ENCODE data around the gene ZMPSTE24.
"Not testable (repeated sequence)": the region's sequence is repeated elsewhere in the genome, so short reads cannot be mapped to it uniquely, and the experiment has no call there.

The ZMPSTE24 gene

GRCh38 chr1:40257688-40258444 is at the start of gene ZMPSTE24:
Gene ZMPSTE24 (plus strand): TSS chr1:40258236. CDS start chr1:40258272, 36 bp downstream.
- peak within 1 kb of the TSS; percentile 97 to 98 (median 97) for H3K4me3 Mint-ChIP-seq
- H3K27ac Mint-ChIP-seq = peak within 1 kb of the TSS; percentile 98 to 99 (median 98)
- peaks cover 22% of the 10 kb centered on the region for H3K36me3 Mint-ChIP-seq (ENCODE audit: low read depth)
- no peaks in the 10 kb centered on the region for H3K9me3 Mint-ChIP-seq
- H3K27me3 Mint-ChIP-seq (ENCODE audit: low read depth) = no peaks in the 10 kb centered on the region
- no peak for TF ChIP-seq CTCF (IDR thresholded peaks at IDR 0.05; ENCODE audit: unreplicated experiment in 3 of 3)
- peaks cover 22% of the 10 kb centered on the region for H3K4me1 Mint-ChIP-seq

GRCh38 chr1:40210511-40211204 is 47.4 kb upstream of the ZMPSTE24 start:
- H3K4me1 Mint-ChIP-seq = no peaks in the 10 kb centered on the region
- no peak for TF ChIP-seq CTCF (IDR thresholded peaks at IDR 0.05; ENCODE audit: unreplicated experiment in 3 of 3)

GRCh38 chr1:40218333-40218732 is 39.7 kb upstream of the ZMPSTE24 start:
- no peaks in the 10 kb centered on the region for H3K4me1 Mint-ChIP-seq
- H3K9me3 Mint-ChIP-seq = no peaks in the 10 kb centered on the region
- no peaks in the 10 kb centered on the region for H3K27me3 Mint-ChIP-seq (ENCODE audit: low read depth)

More at GRCh38 chr1:40210511-40211204, 47.4 kb upstream of the ZMPSTE24 start:
- H3K4me3 Mint-ChIP-seq = no peak overlapping the region
- peaks cover 36% of the 10 kb centered on the region for H3K36me3 Mint-ChIP-seq (ENCODE audit: low read depth)
- H3K27me3 Mint-ChIP-seq (ENCODE audit: low read depth) = no peaks in the 10 kb centered on the region
- no peak overlapping the region for H3K27ac Mint-ChIP-seq
- H3K9me3 Mint-ChIP-seq = no peaks in the 10 kb centered on the region

GRCh38 chr1:40221471-40221905 is 36.5 kb upstream of the ZMPSTE24 start:
- H3K4me3 Mint-ChIP-seq; H3K27me3 Mint-ChIP-seq (ENCODE audit: low read depth); H3K9me3 Mint-ChIP-seq; H3K4me1 Mint-ChIP-seq; H3K27ac Mint-ChIP-seq: not testable (repeated sequence)
- peaks cover 24% of the 10 kb centered on the region for H3K36me3 Mint-ChIP-seq (ENCODE audit: low read depth)

More at GRCh38 chr1:40218333-40218732, 39.7 kb upstream of the ZMPSTE24 start:
- no peak for TF ChIP-seq CTCF (IDR thresholded peaks at IDR 0.05; ENCODE audit: unreplicated experiment in 3 of 3)
- Mint-ChIP-seq H3K36me3 (ENCODE audit: low read depth) (peaks cover 35% of the 10 kb centered on the region), H3K4me3 (no peak overlapping the region), H3K27ac (no peak overlapping the region)

GRCh38 chr1:40221977-40222772 is 35.9 kb upstream of the ZMPSTE24 start:
- Mint-ChIP-seq H3K27me3 (ENCODE audit: low read depth) (no peaks in the 10 kb centered on the region), H3K36me3 (ENCODE audit: low read depth) (peaks cover 21% of the 10 kb centered on the region), H3K9me3 (no peaks in the 10 kb centered on the region), H3K27ac (no peak overlapping the region), H3K4me3 (no peak overlapping the region), H3K4me1 (no peaks in the 10 kb centered on the region)
- TF ChIP-seq CTCF (IDR thresholded peaks at IDR 0.05; ENCODE audit: unreplicated experiment in 3 of 3) = no peak

- Mint-ChIP-seq H3K27ac (no peak overlapping the region), H3K27me3 (ENCODE audit: low read depth) (no peaks in the 10 kb centered on the region), H3K9me3 (no peaks in the 10 kb centered on the region), H3K36me3 (ENCODE audit: low read depth) (peaks cover 20% of the 10 kb centered on the region), H3K4me3 (no peak overlapping the region), H3K4me1 (no peaks in the 10 kb centered on the region)
- no peak for TF ChIP-seq CTCF (IDR thresholded peaks at IDR 0.05; ENCODE audit: unreplicated experiment in 3 of 3)
These were observed 34.0 kb upstream of the ZMPSTE24 start for GRCh38 chr1:40224040-40224439.
